ENCODE results near the gene MPPED1. TPM values are rescaled to one million over a fixed set of nuclear protein-coding genes. Genes with fewer than 3 reads are reported as not detected.

The MPPED1 gene
- total RNA-seq, 6 donors from 2014 or later = not detected

DNA sequence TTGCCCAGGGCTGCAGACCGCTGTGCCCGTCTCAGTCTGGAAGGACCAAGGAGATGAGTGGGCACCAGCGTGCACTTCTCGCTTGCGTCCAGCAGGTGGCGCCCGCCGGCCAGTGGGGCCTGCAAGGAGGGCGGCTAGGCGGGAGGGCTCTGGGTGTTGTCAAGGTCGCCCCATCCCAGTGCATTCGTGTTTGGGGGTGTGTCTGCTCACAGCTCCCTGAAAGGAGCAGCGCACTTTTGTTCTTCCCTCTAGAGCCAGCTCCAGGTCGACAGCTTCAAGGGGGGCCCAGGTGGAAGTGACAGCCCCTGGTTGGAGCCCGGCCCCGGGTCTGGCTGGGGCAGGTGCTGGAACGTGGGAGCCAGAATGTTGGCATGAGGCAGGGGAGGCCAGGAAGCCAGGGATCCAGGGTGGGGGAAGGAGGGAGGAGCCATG is 23.4 kb upstream of the MPPED1 start:
- Histone ChIP-seq H3K36me3 (no peaks in the 10 kb centered on the region), H3K4me1 (peaks cover 0 to 12% (median 4%) of the 10 kb centered on the region in 4 donors), H3K27me3 (no peaks in the 10 kb centered on the region), H3K9me3 (no peaks in the 10 kb centered on the region), H3K27ac (no peak overlapping the region), H3K4me3 (no peak overlapping the region)
- peak; percentile 70 to 96 for DNase-seq
- WGBS, 2 donors = 8 to 9% methylated on average over 15 to 17 of the region's 17 CpGs
- ATAC-seq (ENCODE audit: low FRiP score in 2 of 2) = peak; percentile 70 to 82
- TF ChIP-seq POLR2A (IDR thresholded peaks at IDR 0.05) = no peak
- TF ChIP-seq, protein P1, sequence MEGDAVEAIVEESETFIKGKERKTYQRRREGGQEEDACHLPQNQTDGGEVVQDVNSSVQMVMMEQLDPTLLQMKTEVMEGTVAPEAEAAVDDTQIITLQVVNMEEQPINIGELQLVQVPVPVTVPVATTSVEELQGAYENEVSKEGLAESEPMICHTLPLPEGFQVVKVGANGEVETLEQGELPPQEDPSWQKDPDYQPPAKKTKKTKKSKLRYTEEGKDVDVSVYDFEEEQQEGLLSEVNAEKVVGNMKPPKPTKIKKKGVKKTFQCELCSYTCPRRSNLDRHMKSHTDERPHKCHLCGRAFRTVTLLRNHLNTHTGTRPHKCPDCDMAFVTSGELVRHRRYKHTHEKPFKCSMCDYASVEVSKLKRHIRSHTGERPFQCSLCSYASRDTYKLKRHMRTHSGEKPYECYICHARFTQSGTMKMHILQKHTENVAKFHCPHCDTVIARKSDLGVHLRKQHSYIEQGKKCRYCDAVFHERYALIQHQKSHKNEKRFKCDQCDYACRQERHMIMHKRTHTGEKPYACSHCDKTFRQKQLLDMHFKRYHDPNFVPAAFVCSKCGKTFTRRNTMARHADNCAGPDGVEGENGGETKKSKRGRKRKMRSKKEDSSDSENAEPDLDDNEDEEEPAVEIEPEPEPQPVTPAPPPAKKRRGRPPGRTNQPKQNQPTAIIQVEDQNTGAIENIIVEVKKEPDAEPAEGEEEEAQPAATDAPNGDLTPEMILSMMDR (IDR thresholded peaks at IDR 0.05) = peak; percentile 91 to 99 (median 96)

DNA sequence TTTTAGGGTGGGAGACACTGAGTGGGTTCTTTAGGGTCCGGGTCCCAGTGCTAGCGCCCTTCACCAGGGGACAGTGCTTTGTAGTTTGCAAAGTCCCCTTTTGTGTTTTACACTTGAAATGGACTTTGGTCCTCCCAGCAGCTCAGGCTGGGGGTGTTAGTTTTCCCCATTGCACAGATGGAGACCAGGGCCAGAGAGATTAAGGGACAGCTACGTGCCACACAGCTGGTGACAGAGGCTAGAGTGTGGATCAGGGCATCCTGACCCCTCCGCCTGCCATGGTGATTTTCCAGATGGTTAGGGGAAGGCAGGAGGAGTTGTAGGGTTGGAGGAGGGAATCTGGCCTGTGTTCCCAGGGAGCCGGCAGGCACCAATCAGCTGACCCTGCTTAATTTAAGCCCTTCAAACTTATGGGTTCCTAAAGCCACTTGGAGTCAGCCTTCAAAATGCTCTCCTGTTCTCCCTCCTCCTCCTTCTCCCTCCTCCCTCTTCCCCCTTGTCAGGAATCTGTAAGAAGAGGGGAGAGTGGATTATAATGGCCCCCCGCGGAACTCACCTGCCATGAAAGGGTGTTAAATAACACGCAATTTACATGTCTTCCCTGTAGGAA is 22.5 kb upstream of the MPPED1 start:
- peaks cover 0 to 12% (median 4%) of the 10 kb centered on the region in 4 donors for H3K4me1 ChIP-seq
- no peak for DNase-seq
- no peak for TF ChIP-seq EP300 (IDR thresholded peaks at IDR 0.05)
- TF ChIP-seq POLR2AphosphoS5 (IDR thresholded peaks at IDR 0.05) = no peak
- TF ChIP-seq, protein P1 (IDR thresholded peaks at IDR 0.05) = no peak
- TF ChIP-seq POLR2A (IDR thresholded peaks at IDR 0.05) = no peak
- no peaks in the 10 kb centered on the region for H3K36me3 ChIP-seq
- H3K27ac ChIP-seq = no peak overlapping the region
- ATAC-seq (ENCODE audit: low FRiP score in 2 of 2) = no peak
- no peak overlapping the region for H3K4me3 ChIP-seq
- H3K9me3 ChIP-seq = no peaks in the 10 kb centered on the region
- 83% methylated on average over 7 to 8 of the region's 8 CpGs for WGBS, 2 donors
- no peaks in the 10 kb centered on the region for H3K27me3 ChIP-seq

DNA sequence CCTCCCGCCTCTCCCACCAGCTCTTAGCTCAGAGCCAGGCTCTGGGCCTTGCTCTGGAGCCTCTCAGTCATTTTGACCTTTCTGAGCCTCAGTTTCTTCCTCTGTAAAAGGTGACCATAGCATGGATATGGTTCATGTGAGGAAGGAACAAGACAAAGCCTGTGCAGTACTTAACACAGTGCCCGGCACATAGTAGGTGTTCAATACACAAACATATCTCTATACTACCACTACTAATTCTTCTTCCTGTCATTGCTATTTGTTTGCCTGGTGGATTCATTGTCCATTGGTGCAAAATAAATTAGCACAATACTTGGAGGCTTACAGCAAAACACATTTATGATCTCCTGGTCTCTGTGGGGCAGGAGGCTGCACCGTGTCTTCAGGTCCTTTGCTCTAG is 21.6 kb upstream of the MPPED1 start:
- ATAC-seq (ENCODE audit: low FRiP score in 2 of 2) (no peak), DNase-seq (no peak)
- Histone ChIP-seq H3K36me3 (no peaks in the 10 kb centered on the region), H3K27me3 (no peaks in the 10 kb centered on the region), H3K4me1 (peaks cover 0 to 12% (median 4%) of the 10 kb centered on the region in 4 donors), H3K9me3 (no peaks in the 10 kb centered on the region), H3K4me3 (no peak overlapping the region), H3K27ac (no peak overlapping the region)
- WGBS, 2 donors = 91 to 93% methylated on average over 3 of the region's 3 CpGs
- TF ChIP-seq EP300 (IDR thresholded peaks at IDR 0.05) (no peak), POLR2AphosphoS5 (IDR thresholded peaks at IDR 0.05) (no peak), POLR2A (IDR thresholded peaks at IDR 0.05) (no peak)
- TF ChIP-seq, protein P1 (IDR thresholded peaks at IDR 0.05) = no peak

DNA sequence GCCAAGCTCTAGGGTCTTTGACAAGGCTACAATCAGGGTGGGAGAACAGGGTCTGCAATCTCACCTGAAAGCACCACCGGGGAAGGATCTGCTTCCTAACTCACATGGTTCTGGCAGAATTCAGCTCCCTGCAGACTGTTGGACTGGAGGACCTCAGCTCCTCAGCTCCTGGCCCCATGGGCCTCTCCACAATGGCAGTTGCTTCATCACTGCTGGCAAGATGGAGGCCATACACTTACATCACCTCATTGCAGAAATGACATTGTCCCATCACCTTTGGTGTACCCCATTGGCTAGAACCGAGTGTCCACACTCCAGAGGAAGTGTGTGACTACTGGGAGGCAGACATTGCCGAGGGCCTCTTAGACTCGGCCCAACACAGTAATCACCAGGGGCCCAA is 20.9 kb upstream of the MPPED1 start:
- Histone ChIP-seq H3K27ac (no peak overlapping the region), H3K4me1 (peaks cover 0 to 7% (median 1%) of the 10 kb centered on the region in 4 donors), H3K36me3 (no peaks in the 10 kb centered on the region), H3K9me3 (no peaks in the 10 kb centered on the region), H3K27me3 (no peaks in the 10 kb centered on the region), H3K4me3 (no peak overlapping the region)
- DNase-seq (no peak), ATAC-seq (ENCODE audit: low FRiP score in 2 of 2) (no peak)
- 54 to 78% methylated on average over 3 to 4 of the region's 4 CpGs for WGBS, 2 donors
- TF ChIP-seq EP300 (IDR thresholded peaks at IDR 0.05) (no peak), POLR2AphosphoS5 (IDR thresholded peaks at IDR 0.05) (no peak), POLR2A (IDR thresholded peaks at IDR 0.05) (no peak)
- TF ChIP-seq, protein P1 (IDR thresholded peaks at IDR 0.05) = no peak

DNA sequence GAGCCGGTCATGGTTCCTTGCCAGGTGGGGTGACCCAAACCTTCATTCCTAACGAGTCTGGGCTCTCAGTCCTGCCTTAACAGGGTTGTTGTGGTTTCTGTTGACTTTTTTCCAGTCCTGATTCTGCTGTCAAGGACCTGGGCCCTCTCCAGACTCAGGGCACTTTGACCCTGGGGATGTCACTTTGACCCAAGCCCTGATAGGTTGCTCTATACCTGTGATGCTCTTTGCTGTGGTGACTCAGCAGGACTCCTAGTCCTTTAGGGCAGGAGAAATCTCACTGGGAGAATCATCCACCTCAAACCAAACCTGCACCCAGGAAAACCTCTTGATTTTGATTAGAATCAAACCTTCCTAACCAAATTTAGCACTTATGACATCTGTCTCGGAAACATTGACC is 20.5 kb upstream of the MPPED1 start:
- 72 to 81% methylated on average over 1 to 3 of the region's 3 CpGs for WGBS, 2 donors
- Histone ChIP-seq H3K4me1 (peaks cover 0 to 5% (median 0%) of the 10 kb centered on the region in 4 donors), H3K27ac (no peak overlapping the region), H3K4me3 (no peak overlapping the region), H3K9me3 (no peaks in the 10 kb centered on the region), H3K27me3 (no peaks in the 10 kb centered on the region), H3K36me3 (no peaks in the 10 kb centered on the region)
- DNase-seq (no peak), ATAC-seq (ENCODE audit: low FRiP score in 2 of 2) (no peak)
- TF ChIP-seq POLR2AphosphoS5 (IDR thresholded peaks at IDR 0.05) (no peak), POLR2A (IDR thresholded peaks at IDR 0.05) (no peak), EP300 (IDR thresholded peaks at IDR 0.05) (no peak)
- TF ChIP-seq, protein P1 (IDR thresholded peaks at IDR 0.05) = no peak

Data from upper lobe of left lung (tissue), 6 donors.